ENCODE results near the gene IDI1.
"Not testable (repeated sequence)": the region's sequence is repeated elsewhere in the genome, so short reads cannot be mapped to it uniquely, and the experiment has no call there.

The IDI1 gene

GRCh38 chr10:1043532-1043995 is 5.4 kb downstream of the IDI1 start:
- Histone ChIP-seq H3K27me3 (ENCODE audit: control insufficient read depth, low read length) (no peaks in the 10 kb centered on the region), H4K20me1 (ENCODE audit: control insufficient read depth, insufficient read depth, low read depth, low read length) (peaks cover 41% of the 10 kb centered on the region), H3F3A (ENCODE audit: control insufficient read depth, insufficient read depth) (peaks cover 72% of the 10 kb centered on the region), H3K27ac (ENCODE audit: low read depth, low read length) (peak overlapping the region; percentile 73), H3K4me3 (ENCODE audit: low read length) (peak overlapping the region; percentile 68), H3K4me1 (ENCODE audit: control insufficient read depth, low read length) (peaks cover 41% of the 10 kb centered on the region), H3K9me3 (ENCODE audit: control insufficient read depth, insufficient read depth, low read length) (no peaks in the 10 kb centered on the region), H3K4me2 (ENCODE audit: low read length) (peak overlapping the region; percentile 71), H3K79me2 (ENCODE audit: control insufficient read depth, low read length) (peaks cover 53% of the 10 kb centered on the region), H3K36me3 (ENCODE audit: control insufficient read depth, low read length) (peaks cover 89% of the 10 kb centered on the region), H3K9me2 (replicated peaks; ENCODE audit: control insufficient read depth, low read length) (no peaks in the 10 kb centered on the region)
- TF ChIP-seq CTCF (IDR thresholded peaks at IDR 0.05; ENCODE audit: low read depth, low read length, poor library complexity, severe bottlenecking) (no peak), EZH2phosphoT487 (IDR thresholded peaks at IDR 0.05; ENCODE audit: borderline replicate concordance, low read length) (no peak)

- H3K4me1 ChIP-seq (ENCODE audit: control insufficient read depth, low read length) = peaks cover 36% of the 10 kb centered on the region
- H4K20me1 ChIP-seq (ENCODE audit: control insufficient read depth, insufficient read depth, low read depth, low read length) = peaks cover 31% of the 10 kb centered on the region; the same call in 1 of the 2 replicates
Measured at GRCh38 chr10:1041514-1041913, 7.4 kb downstream of the IDI1 start.

GRCh38 chr10:1040133-1040532 is 8.8 kb downstream of the IDI1 start:
- TF ChIP-seq EZH2phosphoT487 (IDR thresholded peaks at IDR 0.05; ENCODE audit: borderline replicate concordance, low read length) (no peak), CTCF (IDR thresholded peaks at IDR 0.05; ENCODE audit: low read depth, low read length, poor library complexity, severe bottlenecking) (no peak)
- H3K36me3 ChIP-seq (ENCODE audit: control insufficient read depth, low read length) = peaks cover 74% of the 10 kb centered on the region
- H3F3A ChIP-seq (ENCODE audit: control insufficient read depth, insufficient read depth) = peaks cover 64% of the 10 kb centered on the region
- H3K9me3 ChIP-seq (ENCODE audit: control insufficient read depth, insufficient read depth, low read length) = no peaks in the 10 kb centered on the region
- H3K4me1 ChIP-seq (ENCODE audit: control insufficient read depth, low read length) = peaks cover 23% of the 10 kb centered on the region
- H4K20me1 ChIP-seq (ENCODE audit: control insufficient read depth, insufficient read depth, low read depth, low read length) = peaks cover 19% of the 10 kb centered on the region; the same call in 1 of the 2 replicates
- peaks cover 26% of the 10 kb centered on the region for H3K79me2 ChIP-seq (ENCODE audit: control insufficient read depth, low read length)
- no peaks in the 10 kb centered on the region for H3K27me3 ChIP-seq (ENCODE audit: control insufficient read depth, low read length)
- H3K4me3 ChIP-seq (ENCODE audit: low read length) = no peak overlapping the region
- H3K9me2 ChIP-seq (replicated peaks; ENCODE audit: control insufficient read depth, low read length) = no peaks in the 10 kb centered on the region
- no peak overlapping the region for H3K27ac ChIP-seq (ENCODE audit: low read depth, low read length)
- no peak overlapping the region for H3K4me2 ChIP-seq (ENCODE audit: low read length)

More at GRCh38 chr10:1041514-1041913, 7.4 kb downstream of the IDI1 start:
- Histone ChIP-seq H3K27me3 (ENCODE audit: control insufficient read depth, low read length) (no peaks in the 10 kb centered on the region), H3K4me2 (ENCODE audit: low read length) (no peak overlapping the region), H3K4me3 (ENCODE audit: low read length) (no peak overlapping the region), H3K27ac (ENCODE audit: low read depth, low read length) (no peak overlapping the region), H3K9me2 (replicated peaks; ENCODE audit: control insufficient read depth, low read length) (no peaks in the 10 kb centered on the region), H3K36me3 (ENCODE audit: control insufficient read depth, low read length) (peaks cover 87% of the 10 kb centered on the region), H3F3A (ENCODE audit: control insufficient read depth, insufficient read depth) (peaks cover 76% of the 10 kb centered on the region), H3K9me3 (ENCODE audit: control insufficient read depth, insufficient read depth, low read length) (no peaks in the 10 kb centered on the region), H3K79me2 (ENCODE audit: control insufficient read depth, low read length) (peaks cover 40% of the 10 kb centered on the region)
- no peak for TF ChIP-seq EZH2phosphoT487 (IDR thresholded peaks at IDR 0.05; ENCODE audit: borderline replicate concordance, low read length)
- no peak for TF ChIP-seq CTCF (IDR thresholded peaks at IDR 0.05; ENCODE audit: low read depth, low read length, poor library complexity, severe bottlenecking)

GRCh38 chr10:1038769-1039168 is 10.2 kb downstream of the IDI1 start:
- not testable (repeated sequence) for H3K9me2 ChIP-seq (replicated peaks; ENCODE audit: control insufficient read depth, low read length); H3K9me3 ChIP-seq (ENCODE audit: control insufficient read depth, insufficient read depth, low read length); H3K27ac ChIP-seq (ENCODE audit: low read depth, low read length); H3K4me2 ChIP-seq (ENCODE audit: low read length); H3K27me3 ChIP-seq (ENCODE audit: control insufficient read depth, low read length); H4K20me1 ChIP-seq (ENCODE audit: control insufficient read depth, insufficient read depth, low read depth, low read length); H3K4me3 ChIP-seq (ENCODE audit: low read length); H3K4me1 ChIP-seq (ENCODE audit: control insufficient read depth, low read length)
- Histone ChIP-seq H3K79me2 (ENCODE audit: control insufficient read depth, low read length) (peaks cover 13% of the 10 kb centered on the region), H3F3A (ENCODE audit: control insufficient read depth, insufficient read depth) (peaks cover 50% of the 10 kb centered on the region), H3K36me3 (ENCODE audit: control insufficient read depth, low read length) (peaks cover 60% of the 10 kb centered on the region)

All from DOHH2 (cell line).